ENCODE data around the gene DGKD.

DGKD gene

GRCh38 chr2:233413046-233413445 is 58.8 kb downstream of the DGKD start:
- DNase-seq (ENCODE audit: low read depth in 2 of 2) = no peak

- DNase-seq (ENCODE audit: low read depth in 2 of 2) = peak; percentile 54 to 55
These were observed 59.4 kb downstream of the DGKD start for GRCh38 chr2:233413559-233414272.

GRCh38 chr2:233414273-233414654 is 60.0 kb downstream of the DGKD start:
- DNase-seq (ENCODE audit: low read depth in 2 of 2) = no peak

GRCh38 chr2:233414777-233415570 is 60.7 kb downstream of the DGKD start:
- DNase-seq (ENCODE audit: low read depth in 2 of 2) = peak in 1 of 2 donors; percentile 47

- no peak for DNase-seq (ENCODE audit: low read depth in 2 of 2)
These were observed 61.9 kb downstream of the DGKD start for GRCh38 chr2:233416199-233416598.

- no peak for DNase-seq (ENCODE audit: low read depth in 2 of 2)
These were observed 62.4 kb downstream of the DGKD start for GRCh38 chr2:233416706-233417105.

- DNase-seq (ENCODE audit: low read depth in 2 of 2) = no peak
These were observed 63.0 kb downstream of the DGKD start for GRCh38 chr2:233417282-233417681.

GRCh38 chr2:233418052-233418760 is 63.9 kb downstream of the DGKD start:
- DNase-seq (ENCODE audit: low read depth in 2 of 2) = no peak

GRCh38 chr2:233418761-233419546 is 64.7 kb downstream of the DGKD start:
- DNase-seq (ENCODE audit: low read depth in 2 of 2) = peak in 1 of 2 donors; percentile 47

- DNase-seq (ENCODE audit: low read depth in 2 of 2) = peak in 1 of 2 donors; percentile 40
These were observed 65.5 kb downstream of the DGKD start for GRCh38 chr2:233419602-233420391.

GRCh38 chr2:233421091-233421816 is 67.0 kb downstream of the DGKD start:
- no peak for DNase-seq (ENCODE audit: low read depth in 2 of 2)

- DNase-seq (ENCODE audit: low read depth in 2 of 2) = peak in 1 of 2 donors; percentile 28
These were observed 67.9 kb downstream of the DGKD start for GRCh38 chr2:233422050-233422639.

- no peak for DNase-seq (ENCODE audit: low read depth in 2 of 2)
These were observed 68.6 kb downstream of the DGKD start for GRCh38 chr2:233422649-233423551.

GRCh38 chr2:233423552-233423860 is 69.2 kb downstream of the DGKD start:
- DNase-seq (ENCODE audit: low read depth in 2 of 2) = no peak

GRCh38 chr2:233424154-233424951 is 70.1 kb downstream of the DGKD start:
- DNase-seq (ENCODE audit: low read depth in 2 of 2) = no peak

- peak; percentile 33 to 71 for DNase-seq (ENCODE audit: low read depth in 2 of 2)
These were observed 72.5 kb downstream of the DGKD start for GRCh38 chr2:233426619-233427342.

GRCh38 chr2:233428008-233428407 is 73.7 kb downstream of the DGKD start:
- no peak for DNase-seq (ENCODE audit: low read depth in 2 of 2)
